DOHH2 (cell line): ENCODE results near the gene HRH4.

Source experiments
- EZH2phosphoT487 ChIP-seq: fragments of 200-600 bp; sonication (generic); IDR thresholded peaks from 2 replicates; pipeline ENCODE4 v1.6.1; 2017; ENCODE audit warnings: borderline replicate concordance, mild to moderate bottlenecking, antibody characterized with exemption, low read length, moderate library complexity, mixed read lengths
- TF ChIP-seq, protein P1 (sequence below): fragments of 200-600 bp; sonication (generic); IDR thresholded peaks from one replicate; pipeline ENCODE4 v1.5.1; 2014; ENCODE audit warnings: antibody characterized with exemption, mild to moderate bottlenecking, low read depth, low read length; ENCODE audit not compliant: poor library complexity, severe bottlenecking

DNA sequence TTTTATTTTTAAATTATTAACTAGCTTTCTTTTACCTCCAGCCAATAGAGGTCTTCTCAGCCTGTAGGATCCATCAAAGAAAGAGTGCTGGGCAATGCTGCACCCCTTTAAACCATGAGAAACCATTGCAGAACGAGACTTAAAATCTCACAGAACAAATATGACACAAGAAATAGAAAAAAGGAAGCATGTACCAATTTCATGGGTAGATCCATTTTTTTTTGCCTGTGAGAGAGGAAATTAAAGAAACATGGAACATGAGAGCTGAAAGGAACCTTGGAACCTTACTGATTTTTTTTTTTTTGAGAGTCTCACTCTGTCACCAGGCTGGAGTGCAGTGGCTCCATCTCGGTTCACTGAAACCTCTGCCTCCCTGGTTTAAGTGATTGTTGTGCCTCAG lies 14.0 kb downstream of the HRH4 start:
- TF ChIP-seq, protein P1, sequence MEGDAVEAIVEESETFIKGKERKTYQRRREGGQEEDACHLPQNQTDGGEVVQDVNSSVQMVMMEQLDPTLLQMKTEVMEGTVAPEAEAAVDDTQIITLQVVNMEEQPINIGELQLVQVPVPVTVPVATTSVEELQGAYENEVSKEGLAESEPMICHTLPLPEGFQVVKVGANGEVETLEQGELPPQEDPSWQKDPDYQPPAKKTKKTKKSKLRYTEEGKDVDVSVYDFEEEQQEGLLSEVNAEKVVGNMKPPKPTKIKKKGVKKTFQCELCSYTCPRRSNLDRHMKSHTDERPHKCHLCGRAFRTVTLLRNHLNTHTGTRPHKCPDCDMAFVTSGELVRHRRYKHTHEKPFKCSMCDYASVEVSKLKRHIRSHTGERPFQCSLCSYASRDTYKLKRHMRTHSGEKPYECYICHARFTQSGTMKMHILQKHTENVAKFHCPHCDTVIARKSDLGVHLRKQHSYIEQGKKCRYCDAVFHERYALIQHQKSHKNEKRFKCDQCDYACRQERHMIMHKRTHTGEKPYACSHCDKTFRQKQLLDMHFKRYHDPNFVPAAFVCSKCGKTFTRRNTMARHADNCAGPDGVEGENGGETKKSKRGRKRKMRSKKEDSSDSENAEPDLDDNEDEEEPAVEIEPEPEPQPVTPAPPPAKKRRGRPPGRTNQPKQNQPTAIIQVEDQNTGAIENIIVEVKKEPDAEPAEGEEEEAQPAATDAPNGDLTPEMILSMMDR, result no peak
- no peak for TF ChIP-seq EZH2phosphoT487
